Astrocyte (in vitro differentiated cells and primary cell): ENCODE measurements around the gene ANO2. TPM values are rescaled to one million over a fixed set of nuclear protein-coding genes. Genes with fewer than 3 reads are reported as not detected.

Experiments used
- DNase-seq: peaks from one replicate; pipeline ENCODE4 v3.0.0-alpha.2; 2010; ENCODE audit warnings: low read depth
- FAIRE-seq: peaks from 2 replicates; lab custom pipeline; 2011; peaks lifted over from hg19 to GRCh38; lab: Jason Lieb, UNC
- H2AFZ ChIP-seq: 2 replicates; pipeline ENCODE4 v1.6.0; 2012; ENCODE audit warnings: low read depth, low read length, inconsistent platforms
- H3K27ac ChIP-seq: 2 replicates; pipeline ENCODE4 v1.5.1; 2011; ENCODE audit warnings: low read depth, low read length, inconsistent platforms
- H3K27me3 ChIP-seq: 2 replicates; pipeline ENCODE4 v1.6.0; 2011; ENCODE audit warnings: low read length, inconsistent platforms; ENCODE audit not compliant: insufficient read depth
- H3K36me3 ChIP-seq: 2 replicates; pipeline ENCODE4 v1.5.1; 2011; ENCODE audit warnings: low read length, inconsistent platforms; ENCODE audit not compliant: insufficient read depth
- H3K4me1 ChIP-seq: 2 replicates; pipeline ENCODE4 v1.5.1; 2011; ENCODE audit warnings: low read length, inconsistent platforms; ENCODE audit not compliant: insufficient read depth
- H3K4me2 ChIP-seq: 2 replicates; pipeline ENCODE4 v1.6.0; 2012; ENCODE audit warnings: low read length, inconsistent platforms
- H3K4me3 ChIP-seq: 2 replicates; pipeline ENCODE4 v1.5.1; 2011; ENCODE audit warnings: low read depth, mild to moderate bottlenecking, low read length, inconsistent platforms; ENCODE audit not compliant: insufficient read depth
- H3K79me2 ChIP-seq: 2 replicates; pipeline ENCODE4 v1.6.0; 2012; ENCODE audit warnings: mild to moderate bottlenecking, low read length, inconsistent platforms; ENCODE audit not compliant: insufficient read depth
- H3K9ac ChIP-seq: 2 replicates; pipeline ENCODE4 v1.6.0; 2012; ENCODE audit warnings: mild to moderate bottlenecking, low read length, inconsistent platforms
- H3K9me3 ChIP-seq: 2 replicates; pipeline ENCODE4 v1.5.1; 2012; ENCODE audit warnings: low read depth, mild to moderate bottlenecking, low read length, inconsistent platforms; ENCODE audit not compliant: insufficient read depth
- H4K20me1 ChIP-seq: 2 replicates; pipeline ENCODE4 v1.6.0; 2012; ENCODE audit warnings: low read length, inconsistent platforms; ENCODE audit not compliant: insufficient read depth
- H3K27ac Mint-ChIP-seq: one replicate; pipeline ENCODE4 v1.8.0; 2021; ENCODE audit warnings: mild to moderate bottlenecking, mixed read lengths; ENCODE audit not compliant: unreplicated experiment
- H3K27me3 Mint-ChIP-seq: one replicate; pipeline ENCODE4 v1.8.0; 2021; ENCODE audit warnings: low read depth, mixed read lengths; ENCODE audit not compliant: unreplicated experiment
- H3K36me3 Mint-ChIP-seq: one replicate; pipeline ENCODE4 v1.8.0; 2021; ENCODE audit warnings: low read depth, mixed read lengths; ENCODE audit not compliant: unreplicated experiment
- H3K4me1 Mint-ChIP-seq: one replicate; pipeline ENCODE4 v1.8.0; 2021; ENCODE audit warnings: low read depth, mixed read lengths; ENCODE audit not compliant: unreplicated experiment
- H3K4me3 Mint-ChIP-seq: one replicate; pipeline ENCODE4 v1.8.0; 2021; ENCODE audit warnings: mild to moderate bottlenecking, moderate library complexity, mixed read lengths; ENCODE audit not compliant: unreplicated experiment
- H3K9me3 Mint-ChIP-seq: one replicate; pipeline ENCODE4 v1.8.0; 2021; ENCODE audit warnings: mild to moderate bottlenecking, mixed read lengths; ENCODE audit not compliant: unreplicated experiment
- EZH2 ChIP-seq: IDR thresholded peaks from 2 replicates; pipeline ENCODE4 v1.6.1; 2012; ENCODE audit warnings: mild to moderate bottlenecking, low read length, inconsistent platforms; ENCODE audit not compliant: insufficient read depth
- total RNA-seq: library from RNA; stranded (reverse); gene quantifications from 2 replicates; pipeline ENCODE4 v1.2.1, GENCODE V29; 2021
- TF ChIP-seq, protein P1 (sequence below): IDR thresholded peaks from 2 replicates; pipeline ENCODE4 v1.5.1; 2011; ENCODE audit warnings: low read depth, mild to moderate bottlenecking, inconsistent platforms, low read length, moderate library complexity; ENCODE audit not compliant: insufficient read depth

The ANO2 gene
- total RNA-seq, 1 donor from 2014 or later: 0.93 TPM

DNA sequence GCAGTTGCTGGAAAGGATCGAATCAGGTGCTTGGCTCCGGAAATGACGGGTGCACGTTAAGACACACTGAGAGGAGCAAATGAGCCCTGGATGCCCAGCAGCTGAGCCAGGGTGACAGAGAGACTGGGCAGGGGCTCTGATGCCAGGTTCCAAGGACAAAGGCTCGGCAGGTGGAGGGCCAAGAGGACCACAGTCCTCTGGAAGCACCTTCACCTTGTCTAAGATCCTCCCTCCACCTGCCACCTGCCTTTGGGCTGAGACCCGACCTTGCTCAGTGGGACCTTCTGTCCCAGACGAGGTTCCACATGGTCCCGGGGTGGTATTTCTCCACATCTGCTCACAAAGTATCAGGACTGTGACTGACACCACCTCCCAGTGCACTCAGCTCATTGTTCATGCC is 1.0 kb downstream of the ANO2 start:
- no peaks in the 10 kb centered on the region for H3K4me1 Mint-ChIP-seq
- DNase-seq (no peak), FAIRE-seq (no peak)
- Histone ChIP-seq H3K27ac (no peak overlapping the region), H3K4me1 (no peaks in the 10 kb centered on the region), H3K27me3 (peaks cover 36% of the 10 kb centered on the region), H3K4me3 (no peak overlapping the region), H3K79me2 (no peaks in the 10 kb centered on the region), H3K9ac (no peak overlapping the region), H2AFZ (no peak overlapping the region), H3K4me2 (no peak overlapping the region), H4K20me1 (no peaks in the 10 kb centered on the region), H3K9me3 (no peaks in the 10 kb centered on the region), H3K36me3 (no peaks in the 10 kb centered on the region)
- TF ChIP-seq, protein P1, sequence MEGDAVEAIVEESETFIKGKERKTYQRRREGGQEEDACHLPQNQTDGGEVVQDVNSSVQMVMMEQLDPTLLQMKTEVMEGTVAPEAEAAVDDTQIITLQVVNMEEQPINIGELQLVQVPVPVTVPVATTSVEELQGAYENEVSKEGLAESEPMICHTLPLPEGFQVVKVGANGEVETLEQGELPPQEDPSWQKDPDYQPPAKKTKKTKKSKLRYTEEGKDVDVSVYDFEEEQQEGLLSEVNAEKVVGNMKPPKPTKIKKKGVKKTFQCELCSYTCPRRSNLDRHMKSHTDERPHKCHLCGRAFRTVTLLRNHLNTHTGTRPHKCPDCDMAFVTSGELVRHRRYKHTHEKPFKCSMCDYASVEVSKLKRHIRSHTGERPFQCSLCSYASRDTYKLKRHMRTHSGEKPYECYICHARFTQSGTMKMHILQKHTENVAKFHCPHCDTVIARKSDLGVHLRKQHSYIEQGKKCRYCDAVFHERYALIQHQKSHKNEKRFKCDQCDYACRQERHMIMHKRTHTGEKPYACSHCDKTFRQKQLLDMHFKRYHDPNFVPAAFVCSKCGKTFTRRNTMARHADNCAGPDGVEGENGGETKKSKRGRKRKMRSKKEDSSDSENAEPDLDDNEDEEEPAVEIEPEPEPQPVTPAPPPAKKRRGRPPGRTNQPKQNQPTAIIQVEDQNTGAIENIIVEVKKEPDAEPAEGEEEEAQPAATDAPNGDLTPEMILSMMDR: no peak
- TF ChIP-seq EZH2: no peak
- H3K27me3 Mint-ChIP-seq: peaks cover 57% of the 10 kb centered on the region
- no peaks in the 10 kb centered on the region for H3K36me3 Mint-ChIP-seq
- H3K9me3 Mint-ChIP-seq: peaks cover 4% of the 10 kb centered on the region
- no peak overlapping the region for H3K27ac Mint-ChIP-seq
- H3K4me3 Mint-ChIP-seq: no peak overlapping the region

- no peak overlapping the region for H3K4me3 Mint-ChIP-seq
- no peaks in the 10 kb centered on the region for H3K36me3 Mint-ChIP-seq
- no peaks in the 10 kb centered on the region for H3K4me1 Mint-ChIP-seq
- FAIRE-seq (no peak), DNase-seq (no peak)
- peaks cover 42% of the 10 kb centered on the region for H3K27me3 Mint-ChIP-seq
- Histone ChIP-seq H3K27me3 (peaks cover 31% of the 10 kb centered on the region), H2AFZ (no peak overlapping the region), H3K4me3 (no peak overlapping the region), H3K79me2 (no peaks in the 10 kb centered on the region), H3K9ac (no peak overlapping the region), H3K4me1 (no peaks in the 10 kb centered on the region), H3K9me3 (no peaks in the 10 kb centered on the region), H3K36me3 (no peaks in the 10 kb centered on the region), H3K4me2 (no peak overlapping the region), H3K27ac (no peak overlapping the region), H4K20me1 (no peaks in the 10 kb centered on the region)
- H3K9me3 Mint-ChIP-seq: peaks cover 4% of the 10 kb centered on the region
- TF ChIP-seq, protein P1: no peak
- TF ChIP-seq EZH2: no peak
- no peak overlapping the region for H3K27ac Mint-ChIP-seq
Measured at GRCh38 chr12:5941907-5942306, 3.2 kb downstream of the ANO2 start.

DNA sequence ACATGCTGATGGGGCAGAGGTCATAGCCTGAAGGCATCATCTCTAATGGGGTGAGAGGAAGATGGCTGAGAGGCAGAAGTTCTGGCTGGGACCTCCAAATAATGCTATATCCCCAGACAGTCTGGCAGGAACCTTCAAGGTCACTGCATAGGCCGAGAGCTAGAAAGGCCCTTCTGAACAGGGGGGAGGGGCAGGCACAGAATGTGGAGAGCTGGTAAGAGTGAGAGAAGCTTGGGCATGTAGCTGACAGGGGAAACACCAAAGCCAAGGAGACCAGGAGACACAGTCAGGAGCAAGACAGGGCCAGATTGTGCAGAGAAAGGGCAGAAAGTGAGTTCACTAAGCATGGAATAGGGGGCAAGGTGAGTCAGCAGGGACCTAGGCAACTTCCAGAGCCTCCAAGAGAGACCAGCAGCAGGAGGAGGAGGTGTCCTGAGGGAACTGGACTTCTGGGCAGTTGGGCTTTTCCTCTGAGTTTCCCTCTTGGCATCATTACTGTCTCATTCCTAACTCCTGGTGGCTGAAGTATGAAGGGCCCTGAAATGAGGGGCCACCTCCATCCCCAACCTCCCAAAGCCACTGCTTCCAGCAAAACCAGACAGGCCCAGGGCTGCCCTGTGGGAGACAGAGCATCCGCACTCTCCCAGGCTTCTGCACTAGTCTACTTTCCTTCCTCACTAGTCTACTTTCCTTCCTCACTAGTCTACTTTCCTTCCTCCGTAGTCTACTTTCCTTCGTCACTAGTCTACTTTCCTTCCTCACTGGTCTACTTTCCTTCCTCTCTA is 17.1 kb downstream of the ANO2 start:
- FAIRE-seq (no peak), DNase-seq (no peak)
- H3K4me1 Mint-ChIP-seq: no peaks in the 10 kb centered on the region
- no peak overlapping the region for H3K27ac Mint-ChIP-seq
- no peaks in the 10 kb centered on the region for H3K36me3 Mint-ChIP-seq
- H3K27ac ChIP-seq: no peak overlapping the region
- no peaks in the 10 kb centered on the region for H3K36me3 ChIP-seq
- H3K9me3 Mint-ChIP-seq: peaks cover 19% of the 10 kb centered on the region
- no peaks in the 10 kb centered on the region for H3K9me3 ChIP-seq
- no peaks in the 10 kb centered on the region for H3K79me2 ChIP-seq
- H3K4me1 ChIP-seq: no peaks in the 10 kb centered on the region
- H2AFZ ChIP-seq: no peak overlapping the region
- no peak overlapping the region for H3K4me3 ChIP-seq
- TF ChIP-seq, protein P1: no peak
- no peak for TF ChIP-seq EZH2
- H3K4me2 ChIP-seq: no peak overlapping the region
- H4K20me1 ChIP-seq: no peaks in the 10 kb centered on the region
- H3K4me3 Mint-ChIP-seq: no peak overlapping the region
- no peak overlapping the region for H3K9ac ChIP-seq
- peaks cover 21% of the 10 kb centered on the region for H3K27me3 Mint-ChIP-seq
- no peaks in the 10 kb centered on the region for H3K27me3 ChIP-seq
